Activated naive CD4-positive, alpha-beta T cell treated with anti-CD3 and anti-CD28 coated beads, Interleukin-2, amount 10 ng/mL, durations not matched to agents 7 days and 5 days (primary cell): ENCODE results near the gene TBC1D13.
"Not testable (repeated sequence)": the region's sequence is repeated elsewhere in the genome, so short reads cannot be mapped to it uniquely, and the experiment has no call there.

Source experiments
- CTCF ChIA-PET: fragments of 350-600 bp; sonication (Branson Sonifier 250); formaldehyde crosslinking; loops from one replicate; lab custom pipeline; 2021; ENCODE audit warnings: antibody characterized with exemption; lab: Charles Lee
- DNase-seq: peaks from one replicate; pipeline ENCODE4 v3.0.0-alpha.2; 2020
- H3K27ac Mint-ChIP-seq: one replicate; pipeline ENCODE4 v1.8.0; 2021; ENCODE audit warnings: mild to moderate bottlenecking, moderate library complexity, mixed read lengths
- H3K27me3 Mint-ChIP-seq: one replicate; pipeline ENCODE4 v1.8.0; 2021; ENCODE audit warnings: mild to moderate bottlenecking, mixed read lengths
- H3K36me3 Mint-ChIP-seq: one replicate; pipeline ENCODE4 v1.8.0; 2021; ENCODE audit warnings: mixed read lengths
- H3K4me1 Mint-ChIP-seq: one replicate; pipeline ENCODE4 v1.8.0; 2021; ENCODE audit warnings: mixed read lengths
- H3K4me3 Mint-ChIP-seq: one replicate; pipeline ENCODE4 v1.8.0; 2021; ENCODE audit warnings: mild to moderate bottlenecking, moderate library complexity, mixed read lengths
- H3K9me3 Mint-ChIP-seq: one replicate; pipeline ENCODE4 v1.8.0; 2021; ENCODE audit warnings: mixed read lengths

TBC1D13 gene

DNA sequence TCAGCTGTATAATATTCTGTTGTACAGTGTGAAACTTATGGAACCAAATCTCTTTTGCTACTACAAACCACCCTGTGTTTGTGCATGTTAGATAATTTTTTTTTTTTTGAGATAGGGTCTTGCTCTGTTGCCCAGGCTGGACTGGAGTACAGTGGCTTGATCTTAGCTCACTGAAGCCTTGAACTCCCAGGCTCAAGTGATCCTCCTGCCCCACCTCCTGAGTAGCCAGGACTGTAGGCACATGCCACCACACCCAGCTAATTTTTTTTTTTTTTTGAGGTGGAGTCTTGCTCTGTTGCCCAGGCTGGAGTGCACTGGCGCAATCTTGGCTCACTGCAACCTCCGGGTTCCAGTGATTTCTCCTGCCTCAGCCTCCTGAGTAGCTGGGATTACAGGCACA is 7.9 kb downstream of the TBC1D13 start:
- CTCF ChIA-PET, H3K4me1 Mint-ChIP-seq, H3K27ac Mint-ChIP-seq, DNase-seq, H3K9me3 Mint-ChIP-seq, H3K4me3 Mint-ChIP-seq, H3K27me3 Mint-ChIP-seq: not testable (repeated sequence)
- peaks cover 28% of the 10 kb centered on the region for H3K36me3 Mint-ChIP-seq

DNA sequence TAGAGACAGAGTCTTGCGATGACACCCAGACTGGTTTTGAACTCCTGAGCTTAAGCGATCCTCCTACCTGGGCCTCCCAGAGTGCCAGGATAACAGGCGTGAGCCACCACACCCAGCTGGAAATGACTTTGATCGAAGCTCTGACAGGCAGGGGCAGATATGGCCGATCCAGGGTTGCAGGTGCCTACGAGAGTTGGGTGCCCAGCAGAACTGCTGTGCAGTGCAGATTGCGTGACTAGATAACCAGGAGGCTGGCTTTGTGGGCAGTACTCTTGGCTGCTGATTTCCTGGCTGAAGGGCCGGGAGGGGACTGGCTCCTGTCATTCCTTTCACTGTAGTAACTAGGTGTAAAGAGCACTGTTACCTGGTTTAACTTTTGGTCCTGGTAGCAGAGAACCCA is 11.8 kb downstream of the TBC1D13 start:
- no peak overlapping the region for H3K27ac Mint-ChIP-seq
- H3K4me3 Mint-ChIP-seq, result no peak overlapping the region
- no peaks in the 10 kb centered on the region for H3K27me3 Mint-ChIP-seq
- H3K9me3 Mint-ChIP-seq, result no peaks in the 10 kb centered on the region
- CTCF ChIA-PET, result no interaction called here
- peaks cover 38% of the 10 kb centered on the region for H3K36me3 Mint-ChIP-seq
- no peak for DNase-seq
- no peaks in the 10 kb centered on the region for H3K4me1 Mint-ChIP-seq

DNA sequence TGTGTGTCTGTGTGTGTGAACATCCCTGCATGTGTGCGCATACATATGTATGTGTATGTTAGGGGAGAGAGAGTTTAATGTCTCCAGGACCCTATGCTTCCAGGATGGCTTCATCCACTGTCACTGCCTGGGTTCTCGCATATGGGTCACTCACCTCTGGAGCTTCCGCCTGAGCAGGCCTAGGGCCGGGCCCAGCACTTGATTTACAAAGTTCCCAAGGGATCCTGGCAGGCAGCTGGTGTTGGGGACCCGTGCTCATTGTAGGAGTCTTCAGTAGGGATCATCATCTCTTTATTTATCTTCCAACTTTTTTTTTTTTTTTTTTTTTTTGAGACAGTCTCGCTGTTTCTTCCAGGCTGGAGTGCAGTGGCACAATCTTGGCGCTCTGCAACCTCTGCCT is 13.0 kb downstream of the TBC1D13 start:
- no peaks in the 10 kb centered on the region for H3K4me1 Mint-ChIP-seq
- CTCF ChIA-PET, result no interaction called here
- no peaks in the 10 kb centered on the region for H3K27me3 Mint-ChIP-seq
- no peak for DNase-seq
- peaks cover 40% of the 10 kb centered on the region for H3K36me3 Mint-ChIP-seq
- no peak overlapping the region for H3K27ac Mint-ChIP-seq
- no peak overlapping the region for H3K4me3 Mint-ChIP-seq
- no peaks in the 10 kb centered on the region for H3K9me3 Mint-ChIP-seq

DNA sequence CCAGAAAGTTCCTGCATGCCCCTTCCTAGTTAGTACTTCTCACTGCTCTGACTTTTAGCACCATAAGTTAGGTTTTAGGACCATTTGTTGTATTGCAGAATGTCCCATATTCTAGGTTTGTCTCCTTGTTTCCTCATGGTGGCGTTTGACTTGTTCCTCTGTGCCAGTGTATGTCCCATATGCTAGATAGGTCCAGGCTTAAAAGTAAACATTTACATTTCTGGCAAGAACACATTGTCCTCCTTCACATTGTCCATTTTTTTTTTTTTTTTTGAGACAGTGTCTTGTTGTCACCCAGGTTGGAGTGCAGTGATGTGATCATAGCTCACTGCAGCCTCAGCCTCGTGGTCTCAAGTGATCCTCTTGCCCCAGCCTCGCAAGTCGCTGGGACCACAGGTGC is 15.4 kb downstream of the TBC1D13 start:
- H3K4me3 Mint-ChIP-seq, result no peak overlapping the region
- H3K9me3 Mint-ChIP-seq, result no peaks in the 10 kb centered on the region
- no peaks in the 10 kb centered on the region for H3K4me1 Mint-ChIP-seq
- peaks cover 41% of the 10 kb centered on the region for H3K36me3 Mint-ChIP-seq
- H3K27ac Mint-ChIP-seq, result no peak overlapping the region
- CTCF ChIA-PET, result interaction anchor here (1.2 kb wide), 1 partner anchor 16 kb away, joined by 3 read pairs; the partner anchor contains the start of gene ENDOG
- no peaks in the 10 kb centered on the region for H3K27me3 Mint-ChIP-seq
- no peak for DNase-seq

DNA sequence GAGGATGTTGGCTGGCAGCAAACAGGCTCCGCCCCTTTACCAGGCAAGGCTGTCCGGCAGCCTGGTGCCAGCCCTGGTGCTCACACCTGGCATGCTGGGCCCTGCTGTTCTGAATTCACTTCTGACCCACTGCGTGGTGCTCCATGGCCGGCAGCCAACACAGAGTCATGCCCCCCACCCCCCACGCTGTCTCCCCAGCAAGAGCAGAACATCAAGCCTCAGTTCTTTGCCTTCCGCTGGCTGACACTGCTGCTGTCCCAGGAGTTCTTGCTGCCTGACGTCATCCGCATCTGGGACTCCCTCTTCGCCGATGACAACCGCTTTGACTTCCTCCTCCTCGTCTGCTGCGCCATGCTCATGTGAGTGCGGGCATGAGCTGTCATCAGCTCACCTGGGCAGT is 18.6 kb downstream of the TBC1D13 start:
- peaks cover 29% of the 10 kb centered on the region for H3K36me3 Mint-ChIP-seq
- H3K27me3 Mint-ChIP-seq, result no peaks in the 10 kb centered on the region
- H3K4me1 Mint-ChIP-seq, result no peaks in the 10 kb centered on the region
- H3K27ac Mint-ChIP-seq, result no peak overlapping the region
- H3K9me3 Mint-ChIP-seq, result no peaks in the 10 kb centered on the region
- no peak for DNase-seq
- H3K4me3 Mint-ChIP-seq, result no peak overlapping the region
- CTCF ChIA-PET, result no interaction called here

DNA sequence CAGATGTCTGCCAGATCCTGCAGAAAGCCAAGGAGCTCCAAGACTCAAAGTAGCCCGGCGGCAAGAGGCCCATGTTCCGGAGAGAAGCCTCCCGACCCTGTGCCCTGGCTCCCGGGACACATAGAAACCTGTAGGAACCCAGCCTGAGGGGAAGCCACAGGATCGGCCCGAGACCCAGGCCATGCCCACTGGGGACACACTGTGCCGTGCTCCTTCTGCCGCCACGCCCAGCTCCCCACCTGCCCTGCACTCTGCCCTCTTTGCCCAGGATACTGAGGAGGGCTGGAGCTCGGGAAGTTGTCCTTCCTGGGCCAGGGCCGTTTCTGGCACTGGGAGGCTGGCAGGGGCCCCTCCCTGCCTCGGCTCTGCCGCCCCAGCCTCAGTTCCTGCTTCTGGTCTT is 20.8 kb downstream of the TBC1D13 start:
- Mint-ChIP-seq H3K4me1 (no peaks in the 10 kb centered on the region), H3K27ac (no peak overlapping the region), H3K9me3 (no peaks in the 10 kb centered on the region), H3K27me3 (no peaks in the 10 kb centered on the region), H3K4me3 (no peak overlapping the region), H3K36me3 (peaks cover 17% of the 10 kb centered on the region)
- DNase-seq, result no peak
- CTCF ChIA-PET, result no interaction called here

DNA sequence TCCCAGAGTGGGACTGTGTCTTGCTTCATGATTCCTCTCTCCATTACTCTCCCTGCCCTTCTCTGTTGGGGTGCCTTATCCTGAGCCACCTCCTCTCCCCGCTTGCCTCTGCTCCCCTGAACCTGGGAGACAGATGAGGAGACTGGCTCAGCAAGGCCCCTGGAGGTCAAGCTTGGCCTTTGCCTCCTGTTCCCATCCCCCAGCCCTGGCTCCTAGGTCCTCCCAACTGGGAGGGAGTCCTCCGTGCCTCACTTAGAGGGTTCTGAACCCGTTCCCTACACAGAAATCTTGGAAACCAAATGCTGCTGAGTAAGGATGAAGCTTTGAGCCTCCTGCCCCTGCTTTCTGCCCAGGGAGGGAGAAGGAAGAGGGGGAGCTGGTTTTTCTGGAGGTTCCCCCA is 21.5 kb downstream of the TBC1D13 start:
- Mint-ChIP-seq H3K9me3 (no peaks in the 10 kb centered on the region), H3K36me3 (peaks cover 11% of the 10 kb centered on the region), H3K4me3 (no peak overlapping the region), H3K27ac (peak overlapping the region; percentile 64), H3K4me1 (no peaks in the 10 kb centered on the region), H3K27me3 (no peaks in the 10 kb centered on the region)
- CTCF ChIA-PET, result interaction anchor here (2.1 kb wide), 1 partner anchor 9 kb away, joined by 8 read pairs; the partner anchor contains the start of gene ENDOG
- DNase-seq, result no peak

DNA sequence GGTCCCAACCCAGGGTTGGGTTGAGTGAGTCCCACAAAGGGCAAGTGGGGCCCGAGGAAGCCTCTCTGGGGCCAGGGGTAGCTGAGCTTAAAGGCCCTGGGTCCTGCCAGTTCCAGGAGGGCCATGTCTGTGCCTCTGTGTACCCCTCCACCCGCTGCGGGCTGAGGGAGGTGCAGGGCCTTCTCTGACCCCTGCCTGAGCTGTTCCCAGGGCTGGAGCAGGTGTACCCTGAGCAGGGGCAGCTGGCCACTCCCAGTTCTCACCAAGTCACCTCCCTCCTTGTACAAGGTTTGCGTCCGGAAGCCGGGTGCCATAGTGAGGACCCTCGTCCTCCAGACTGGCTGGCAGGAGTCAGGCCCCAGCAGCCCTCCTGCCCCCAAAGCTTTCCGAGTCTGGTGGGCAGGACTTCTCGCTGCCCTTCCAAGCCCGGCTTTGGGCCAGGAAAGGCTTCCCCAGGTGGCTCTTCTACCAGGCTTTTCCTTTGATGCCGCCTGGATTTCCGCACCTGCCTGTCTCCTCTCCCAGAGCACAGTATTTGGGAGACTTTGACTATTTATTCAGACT is 22.1 kb downstream of the TBC1D13 start:
- CTCF ChIA-PET, result interaction anchor here (1.1 to 2.1 kb wide), 2 partner anchors 9 to 372 kb away, joined by 3 to 8 read pairs; partner anchors contain the start of gene ENDOG
- Mint-ChIP-seq H3K36me3 (peaks cover 6% of the 10 kb centered on the region), H3K27ac (no peak overlapping the region), H3K4me3 (no peak overlapping the region), H3K9me3 (no peaks in the 10 kb centered on the region), H3K27me3 (no peaks in the 10 kb centered on the region), H3K4me1 (no peaks in the 10 kb centered on the region)
- no peak for DNase-seq

DNA sequence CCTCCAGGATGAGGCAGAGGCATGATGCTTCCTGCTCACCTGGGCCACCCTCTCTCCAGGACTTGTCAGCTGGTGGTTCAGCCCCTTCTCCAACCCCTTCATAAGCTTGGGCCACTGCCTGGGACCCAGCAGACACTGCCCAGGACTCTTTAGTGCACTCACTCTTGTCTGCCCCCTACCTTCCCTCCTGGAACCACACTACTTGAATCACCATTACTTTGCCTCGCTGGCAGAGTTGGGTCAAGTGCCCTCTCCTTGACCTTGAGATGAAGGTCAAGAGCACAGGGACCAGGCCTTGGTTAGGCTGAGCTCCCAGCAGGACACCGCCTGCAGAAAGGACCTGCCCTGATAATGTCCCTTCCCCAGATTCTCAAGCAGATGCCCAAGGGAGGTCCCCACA is 22.8 kb downstream of the TBC1D13 start:
- Mint-ChIP-seq H3K27ac (no peak overlapping the region), H3K27me3 (no peaks in the 10 kb centered on the region), H3K9me3 (no peaks in the 10 kb centered on the region), H3K4me3 (no peak overlapping the region), H3K36me3 (peaks cover 5% of the 10 kb centered on the region), H3K4me1 (no peaks in the 10 kb centered on the region)
- no peak for DNase-seq
- CTCF ChIA-PET, result interaction anchor here (1.1 to 2.1 kb wide), 3 partner anchors 8 to 373 kb away, joined by 3 to 8 read pairs (median 3); partner anchors contain the start of gene ENDOG

DNA sequence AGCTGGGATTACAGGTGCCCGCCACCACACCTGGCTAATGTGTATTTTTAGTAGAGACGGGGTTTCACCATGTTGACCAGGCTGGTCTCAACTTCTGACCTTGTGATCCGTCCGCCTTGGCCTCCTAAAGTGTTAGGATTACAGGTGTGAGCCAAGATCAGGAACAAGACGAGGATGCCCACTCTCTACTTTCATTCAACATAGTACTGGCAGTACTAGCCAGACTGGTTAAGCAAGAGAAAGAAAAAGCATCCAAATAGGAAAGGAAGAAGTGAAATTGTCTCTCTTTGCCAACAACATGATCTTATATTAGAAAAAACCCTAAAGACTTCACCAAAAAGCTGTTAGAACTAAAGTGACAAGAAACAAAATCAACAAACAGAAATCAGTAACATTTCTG is 23.8 kb downstream of the TBC1D13 start:
- Mint-ChIP-seq H3K36me3 (peaks cover 4% of the 10 kb centered on the region), H3K9me3 (no peaks in the 10 kb centered on the region), H3K27ac (peak overlapping the region; percentile 7), H3K27me3 (no peaks in the 10 kb centered on the region), H3K4me3 (no peak overlapping the region), H3K4me1 (no peaks in the 10 kb centered on the region)
- no peak for DNase-seq
- CTCF ChIA-PET, result interaction anchor here (0.7 to 1.3 kb wide), 2 partner anchors 63 to 77 kb away, joined by 3 to 4 read pairs; no protein-coding TSS in a partner anchor

DNA sequence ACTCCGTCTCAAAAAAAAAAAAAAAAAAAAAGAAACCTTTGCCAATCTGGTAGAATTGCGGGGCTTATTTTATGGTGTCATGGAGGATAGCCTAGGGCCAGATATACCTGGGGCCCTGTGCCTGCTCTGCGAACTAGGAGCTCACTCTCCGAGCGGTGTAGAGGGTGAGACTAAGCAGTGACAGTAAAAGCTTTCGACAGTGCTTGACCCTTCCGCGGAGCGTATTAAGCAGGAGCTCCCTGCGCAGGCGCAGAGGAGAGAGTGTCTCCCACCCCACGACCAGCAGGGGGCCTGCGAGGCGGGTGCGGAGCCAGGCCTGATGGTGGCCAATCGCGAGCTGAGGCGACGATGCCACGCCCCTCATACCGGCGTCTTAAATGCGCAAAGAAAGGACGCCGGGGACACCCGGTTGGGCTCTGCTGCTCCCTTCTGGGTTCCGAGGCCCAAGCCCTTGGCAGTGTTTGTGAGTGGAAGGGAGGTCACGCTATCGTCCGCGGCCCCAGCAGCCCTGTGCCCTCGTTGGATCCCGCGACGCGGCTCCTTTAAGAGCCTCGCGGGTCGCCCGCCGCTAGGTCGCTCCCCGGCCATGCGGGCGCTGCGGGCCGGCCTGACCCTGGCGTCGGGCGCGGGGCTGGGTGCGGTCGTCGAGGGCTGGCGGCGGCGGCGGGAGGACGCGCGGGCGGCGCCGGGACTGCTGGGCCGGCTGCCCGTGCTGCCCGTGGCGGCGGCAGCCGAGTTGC is 31.2 kb downstream of the TBC1D13 start, which contains the start of gene ENDOG:
TSS of gene ENDOG (plus strand) at position 402 of the 740 bp plus-strand sequence. CDS start at position 587, 185 bp downstream.
- peak; percentile 98 for DNase-seq
- H3K36me3 Mint-ChIP-seq, result peaks cover 9% of the 10 kb centered on the region

DNA sequence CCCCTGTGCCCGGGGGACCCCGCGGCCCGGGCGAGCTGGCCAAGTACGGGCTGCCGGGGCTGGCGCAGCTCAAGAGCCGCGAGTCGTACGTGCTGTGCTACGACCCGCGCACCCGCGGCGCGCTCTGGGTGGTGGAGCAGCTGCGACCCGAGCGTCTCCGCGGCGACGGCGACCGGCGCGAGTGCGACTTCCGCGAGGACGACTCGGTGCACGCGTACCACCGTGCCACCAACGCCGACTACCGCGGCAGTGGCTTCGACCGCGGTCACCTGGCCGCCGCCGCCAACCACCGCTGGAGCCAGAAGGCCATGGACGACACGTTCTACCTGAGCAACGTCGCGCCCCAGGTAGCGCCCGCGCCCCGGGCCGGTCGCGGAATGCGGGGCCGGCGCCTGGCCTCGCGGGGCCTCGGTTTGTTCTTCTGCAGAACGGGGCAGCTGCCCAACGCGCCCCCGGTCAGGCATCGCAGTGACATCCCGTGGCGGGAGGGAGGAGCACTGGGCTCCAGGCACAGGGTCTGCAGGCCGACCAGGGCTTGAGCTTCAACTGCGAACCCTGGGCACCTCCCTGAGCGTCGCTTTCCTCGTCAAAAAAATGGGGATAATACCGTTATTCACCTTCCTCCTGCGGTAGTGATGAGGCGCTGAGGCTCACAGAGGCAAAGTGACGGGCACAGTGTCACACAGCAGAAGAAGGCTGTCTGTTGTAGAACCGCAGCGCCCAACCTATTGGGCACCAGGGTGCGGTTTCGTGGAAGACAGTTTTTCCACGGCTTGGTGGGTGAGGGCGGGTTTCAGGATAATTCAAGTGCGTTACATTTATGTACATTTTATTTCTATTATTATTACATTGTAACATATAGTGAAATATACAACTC is 32.0 kb downstream of the TBC1D13 start:
- DNase-seq, result peak; percentile 62
- Mint-ChIP-seq H3K36me3 (peaks cover 9% of the 10 kb centered on the region), H3K9me3 (peaks cover 1% of the 10 kb centered on the region), H3K4me3 (peak overlapping the region; percentile 80), H3K27me3 (peaks cover 7% of the 10 kb centered on the region), H3K4me1 (peaks cover 29% of the 10 kb centered on the region), H3K27ac (peak overlapping the region; percentile 86)
- CTCF ChIA-PET, result interaction anchor here (1.0 to 2.4 kb wide), 12 partner anchors 9 to 524 kb away, joined by 3 to 22 read pairs (median 4); partner anchors contain the start of gene SPOUT1

More for the DNA sequence above, 31.2 kb downstream of the TBC1D13 start, which contains the start of gene ENDOG:
- Mint-ChIP-seq H3K4me3 (peak within 1 kb of the TSS; percentile 80), H3K4me1 (peaks cover 29% of the 10 kb centered on the region), H3K9me3 (peaks cover 1% of the 10 kb centered on the region), H3K27me3 (peaks cover 7% of the 10 kb centered on the region), H3K27ac (peak within 1 kb of the TSS; percentile 89)
- CTCF ChIA-PET, result interaction anchor here (0.7 to 2.4 kb wide), 17 partner anchors 9 to 523 kb away, joined by 3 to 22 read pairs (median 4); partner anchors contain the start of gene SPOUT1

DNA sequence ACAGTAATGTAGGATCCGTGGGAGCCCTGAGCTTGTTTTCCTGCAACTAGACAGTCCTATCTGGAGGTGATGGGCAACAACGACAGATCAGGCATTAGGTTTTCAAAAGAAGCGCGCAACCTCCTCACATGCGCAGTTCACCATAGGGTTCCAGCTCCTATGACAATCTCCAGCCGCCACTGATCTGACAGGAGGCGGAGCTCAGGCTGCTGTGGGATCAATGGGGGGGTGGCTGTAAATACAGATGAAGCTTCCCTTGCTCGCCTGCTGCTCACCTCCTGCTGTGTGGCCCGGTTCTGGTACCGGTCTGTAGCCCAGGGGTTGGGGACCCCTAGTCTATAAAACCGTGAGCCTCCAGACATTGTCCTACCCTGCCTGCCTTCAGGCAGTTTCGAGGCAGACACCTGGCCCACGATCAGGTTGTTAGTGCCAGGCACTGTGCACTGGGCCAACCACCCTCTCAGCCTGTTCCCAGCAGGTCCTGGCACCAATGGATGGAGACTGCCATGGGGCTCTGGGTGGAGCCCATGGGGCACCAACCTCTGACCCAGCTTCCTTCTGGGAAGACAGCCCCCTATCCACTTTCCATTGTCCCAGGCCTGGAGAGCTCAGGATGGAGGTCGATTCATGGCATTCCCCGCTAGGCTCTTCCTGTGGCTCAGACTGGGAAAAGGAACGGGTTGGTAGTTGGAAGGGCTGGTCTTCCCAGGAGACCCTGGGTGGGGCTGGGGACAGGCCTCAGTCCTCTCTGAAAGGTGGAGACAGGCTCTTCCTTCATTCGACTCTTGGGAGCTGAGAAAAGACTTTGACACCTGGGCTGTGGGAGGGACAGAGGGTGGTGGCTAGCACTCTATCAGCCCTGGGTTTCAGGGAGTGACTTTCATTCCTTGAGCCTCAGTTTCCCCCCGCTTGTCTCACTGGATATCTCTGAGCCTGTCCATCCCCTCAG is 32.9 kb downstream of the TBC1D13 start:
- CTCF ChIA-PET, result interaction anchor here (1.9 to 2.4 kb wide), 2 partner anchors 8 to 115 kb away, joined by 4 to 22 read pairs; partner anchors contain the start of gene SPOUT1
- Mint-ChIP-seq H3K36me3 (peaks cover 17% of the 10 kb centered on the region), H3K9me3 (peaks cover 1% of the 10 kb centered on the region), H3K4me1 (peaks cover 29% of the 10 kb centered on the region), H3K4me3 (peak overlapping the region; percentile 80), H3K27ac (peak overlapping the region; percentile 42), H3K27me3 (peaks cover 7% of the 10 kb centered on the region)
- no peak for DNase-seq
